B cell (primary cell): Measurements from ENCODE around the gene PTPRN2.
"Not testable (repeated sequence)": the region's sequence is repeated elsewhere in the genome, so short reads cannot be mapped to it uniquely, and the experiment has no call there.

Experiments
- CTCF ChIP-seq: fragments of 200-600 bp; IDR thresholded peaks from one replicate; pipeline ENCODE4 v1.8.0; 2022; ENCODE audit warnings: antibody characterized with exemption, mild to moderate bottlenecking
- EZH2 ChIP-seq: IDR thresholded peaks from 2 replicates; pipeline ENCODE4 v1.6.1; 2012; ENCODE audit warnings: borderline replicate concordance, low read depth, mild to moderate bottlenecking, moderate library complexity, low read length; ENCODE audit not compliant: insufficient read depth, poor library complexity, severe bottlenecking

GRCh38 chr7:158385496-158386354 is 201.9 kb downstream of the PTPRN2 start:
- TF ChIP-seq CTCF, EZH2: not testable (repeated sequence)
